NK-92 treated with Interleukin-12 subunit alpha and Interleukin-12 subunit beta, amount 100 ng/mL, for 24 hours (cell line): ENCODE results near the gene SMAD5.

Source experiments
- DNase-seq: peaks from one replicate; lab custom pipeline; 2025; lab: John Stamatoyannopoulos, UW

The SMAD5 gene

GRCh38 chr5:136155761-136156160 lies 23.1 kb downstream of the SMAD5 start:
- no peak for DNase-seq

GRCh38 chr5:136157514-136157913 lies 24.9 kb downstream of the SMAD5 start:
- no peak for DNase-seq

- DNase-seq: no peak
Measured at GRCh38 chr5:136159457-136159856, 26.8 kb downstream of the SMAD5 start.

GRCh38 chr5:136162008-136162407 lies 29.4 kb downstream of the SMAD5 start:
- no peak for DNase-seq

GRCh38 chr5:136164226-136164625 lies 31.6 kb downstream of the SMAD5 start:
- DNase-seq: no peak

GRCh38 chr5:136166909-136167308 lies 34.3 kb downstream of the SMAD5 start:
- no peak for DNase-seq

- no peak for DNase-seq
Measured at GRCh38 chr5:136169218-136169617, 36.6 kb downstream of the SMAD5 start.

GRCh38 chr5:136174021-136174659 lies 41.5 kb downstream of the SMAD5 start:
- DNase-seq: no peak

GRCh38 chr5:136182618-136183017 lies 50.0 kb downstream of the SMAD5 start:
- no peak for DNase-seq

GRCh38 chr5:136185974-136186665 lies 53.5 kb downstream of the SMAD5 start:
- no peak for DNase-seq

- no peak for DNase-seq
Measured at GRCh38 chr5:136186796-136187195, 54.2 kb downstream of the SMAD5 start.

- no peak for DNase-seq
Measured at GRCh38 chr5:136188859-136189258, 56.2 kb downstream of the SMAD5 start.

GRCh38 chr5:136190091-136190720 lies 57.6 kb downstream of the SMAD5 start:
- no peak for DNase-seq

GRCh38 chr5:136190904-136191303 lies 58.3 kb downstream of the SMAD5 start:
- DNase-seq: no peak

GRCh38 chr5:136191304-136192014 lies 58.8 kb downstream of the SMAD5 start:
- no peak for DNase-seq

GRCh38 chr5:136192015-136192525 lies 59.4 kb downstream of the SMAD5 start:
- DNase-seq: no peak

- no peak for DNase-seq
Measured at GRCh38 chr5:136192526-136193321, 60.1 kb downstream of the SMAD5 start, which contains the start of gene SMIM32. TSS of gene SMIM32 (minus strand) at chr5:136193162. CDS start at chr5:136192524, 638 bp downstream.

- DNase-seq: no peak
Measured at GRCh38 chr5:136193322-136193935, 60.8 kb downstream of the SMAD5 start.

- no peak for DNase-seq
Measured at GRCh38 chr5:136194576-136194975, 61.9 kb downstream of the SMAD5 start.

GRCh38 chr5:136195971-136196820 lies 63.6 kb downstream of the SMAD5 start:
- DNase-seq: no peak
